Activated effector memory CD4-positive, alpha-beta T cell treated with Interleukin-2 at 50 U/mL for 16 hours (primary cell): ENCODE results near the gene MOB3B.

Experiments used
- DNase-seq: peaks from one replicate; pipeline ENCODE4 v3.0.0-alpha.2; 2020

Gene MOB3B

DNA sequence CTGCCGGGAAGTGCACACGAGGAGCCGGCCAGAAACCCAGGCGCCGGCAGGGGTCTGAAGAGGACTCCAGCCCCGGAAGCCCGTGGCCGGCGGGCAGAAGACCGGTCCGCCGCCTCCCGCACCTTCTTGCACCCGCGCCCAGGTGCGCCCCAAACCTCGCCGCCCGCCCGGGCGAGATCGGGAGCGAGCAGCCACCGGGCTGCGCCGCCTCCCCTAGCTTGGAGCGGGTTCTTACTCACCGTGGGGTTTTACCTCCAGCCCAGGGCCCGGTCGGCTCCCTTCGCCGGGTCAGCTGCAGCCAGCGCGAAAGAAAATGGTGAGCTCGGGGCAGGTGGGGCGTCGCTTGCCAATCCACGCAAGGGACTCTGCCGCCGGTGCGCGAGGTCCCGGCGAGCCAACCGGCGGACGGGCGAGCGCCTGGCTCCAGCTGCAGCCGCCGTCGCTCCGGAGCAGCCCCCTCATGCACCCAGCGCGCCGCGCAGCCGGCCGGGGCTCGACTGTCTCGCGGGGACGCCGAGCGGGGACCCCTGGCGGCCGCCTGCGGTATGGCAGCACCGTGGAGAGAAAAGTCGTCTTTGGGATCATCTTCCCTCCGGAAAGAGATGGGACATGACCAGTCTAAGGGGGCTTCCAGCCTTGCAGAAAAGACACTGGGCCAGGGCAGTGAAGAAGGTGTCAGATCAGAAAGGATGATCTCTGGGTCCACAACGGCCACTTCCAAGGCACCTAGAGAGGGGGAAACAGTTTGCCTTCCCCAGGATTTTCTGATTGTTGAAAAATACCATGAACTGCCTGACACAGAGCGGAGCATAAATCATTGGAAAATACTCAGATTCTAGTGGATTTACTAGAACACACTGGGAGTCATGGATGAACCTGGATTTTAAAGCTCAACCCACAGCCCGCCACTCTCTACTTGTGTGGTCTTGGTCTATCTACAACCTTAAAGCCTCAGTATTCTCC is at the start of gene MOB3B:
Gene MOB3B, minus strand, starts transcription at position 499 of the 963 bp plus-strand sequence. CDS start 74,264 bp downstream, outside the sequence.
- DNase-seq = peak; percentile 57

DNA sequence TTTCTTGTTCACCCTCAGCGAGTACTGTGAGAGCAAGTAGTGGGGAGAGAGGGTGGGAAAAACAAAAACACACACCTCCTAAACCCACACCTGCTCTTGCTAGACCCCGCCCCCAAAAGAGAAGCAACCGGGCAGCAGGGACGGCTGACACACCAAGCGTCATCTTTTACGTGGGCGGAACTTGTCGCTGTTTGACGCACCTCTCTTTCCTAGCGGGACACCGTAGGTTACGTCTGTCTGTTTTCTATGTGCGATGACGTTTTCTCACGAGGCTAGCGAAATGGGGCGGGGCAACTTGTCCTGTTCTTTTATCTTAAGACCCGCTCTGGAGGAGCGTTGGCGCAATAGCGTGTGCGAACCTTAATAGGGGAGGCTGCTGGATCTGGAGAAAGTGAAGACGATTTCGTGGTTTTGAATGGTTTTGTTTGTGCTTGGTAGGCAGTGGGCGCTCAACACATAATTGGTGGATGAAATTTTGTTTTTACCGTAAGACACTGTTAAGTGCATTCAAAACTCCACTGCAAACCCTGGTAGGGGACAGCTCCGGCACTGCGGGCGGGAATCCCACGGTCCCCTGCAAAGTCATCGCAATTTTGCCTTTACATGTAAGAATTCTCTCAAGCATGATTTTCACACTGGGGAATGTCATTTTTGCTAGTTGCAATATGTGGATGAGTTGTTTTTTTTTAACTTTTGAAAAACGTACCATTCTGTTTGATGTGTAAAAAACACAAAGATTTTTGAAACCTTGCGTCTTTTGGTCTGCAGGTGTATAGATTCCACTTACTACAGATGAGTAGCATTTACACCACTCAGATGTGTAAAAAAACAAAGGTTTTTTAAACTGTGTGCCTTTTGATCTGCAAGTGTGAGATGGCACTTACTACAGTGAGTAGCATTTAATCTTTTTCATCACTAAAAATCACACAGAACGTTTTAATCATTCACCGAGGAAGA is 44.3 kb upstream of the MOB3B start:
- peak; percentile 90 for DNase-seq

DNA sequence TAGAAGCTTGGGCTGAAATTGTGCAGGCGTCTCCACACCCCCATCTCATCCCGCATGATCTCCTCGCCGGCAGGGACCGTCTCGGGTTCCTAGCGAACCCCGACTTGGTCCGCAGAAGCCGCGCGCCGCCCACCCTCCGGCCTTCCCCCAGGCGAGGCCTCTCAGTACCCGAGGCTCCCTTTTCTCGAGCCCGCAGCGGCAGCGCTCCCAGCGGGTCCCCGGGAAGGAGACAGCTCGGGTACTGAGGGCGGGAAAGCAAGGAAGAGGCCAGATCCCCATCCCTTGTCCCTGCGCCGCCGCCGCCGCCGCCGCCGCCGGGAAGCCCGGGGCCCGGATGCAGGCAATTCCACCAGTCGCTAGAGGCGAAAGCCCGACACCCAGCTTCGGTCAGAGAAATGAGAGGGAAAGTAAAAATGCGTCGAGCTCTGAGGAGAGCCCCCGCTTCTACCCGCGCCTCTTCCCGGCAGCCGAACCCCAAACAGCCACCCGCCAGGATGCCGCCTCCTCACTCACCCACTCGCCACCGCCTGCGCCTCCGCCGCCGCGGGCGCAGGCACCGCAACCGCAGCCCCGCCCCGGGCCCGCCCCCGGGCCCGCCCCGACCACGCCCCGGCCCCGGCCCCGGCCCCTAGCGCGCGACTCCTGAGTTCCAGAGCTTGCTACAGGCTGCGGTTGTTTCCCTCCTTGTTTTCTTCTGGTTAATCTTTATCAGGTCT is 43.5 kb upstream of the MOB3B start, which contains the start of gene C9orf72:
Gene C9orf72, minus strand, starts transcription at position 564 of the 716 bp plus-strand sequence. CDS start 6,361 bp downstream, outside the sequence.
- DNase-seq = peak; percentile 85

DNA sequence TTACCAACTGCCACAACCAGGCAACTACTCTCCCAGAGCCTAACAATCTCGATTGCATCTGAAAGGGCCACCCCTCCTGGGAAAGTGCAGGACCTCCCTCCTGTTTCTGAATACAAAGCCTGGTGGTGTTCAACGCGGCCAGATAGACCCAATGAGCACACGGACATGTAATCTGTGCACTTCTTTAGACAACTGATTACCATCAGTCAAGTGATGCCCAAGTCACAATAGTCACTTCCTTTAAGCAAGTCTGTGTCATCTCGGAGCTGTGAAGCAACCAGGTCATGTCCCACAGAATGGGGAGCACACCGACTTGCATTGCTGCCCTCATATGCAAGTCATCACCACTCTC is 42.9 kb upstream of the MOB3B start:
- DNase-seq = no peak

DNA sequence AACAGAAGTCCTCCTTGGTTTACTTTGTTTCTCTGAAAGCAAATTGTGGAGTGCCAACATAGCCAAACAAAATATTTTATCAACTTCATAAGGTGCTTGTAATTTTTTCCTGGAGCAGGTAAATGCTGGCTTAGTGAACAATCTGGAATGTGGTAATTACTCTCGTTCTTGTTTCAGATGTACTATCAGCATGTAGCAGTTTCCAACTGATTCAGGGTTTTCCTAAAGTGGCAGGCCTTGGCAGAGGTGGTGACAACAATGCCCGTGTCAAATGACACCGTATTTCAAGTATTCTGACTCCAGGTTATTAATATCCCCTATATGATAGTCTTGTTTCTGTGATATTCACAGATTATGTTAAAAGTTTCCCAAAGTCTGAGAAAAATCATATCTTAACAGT is 42.4 kb upstream of the MOB3B start:
- no peak for DNase-seq

DNA sequence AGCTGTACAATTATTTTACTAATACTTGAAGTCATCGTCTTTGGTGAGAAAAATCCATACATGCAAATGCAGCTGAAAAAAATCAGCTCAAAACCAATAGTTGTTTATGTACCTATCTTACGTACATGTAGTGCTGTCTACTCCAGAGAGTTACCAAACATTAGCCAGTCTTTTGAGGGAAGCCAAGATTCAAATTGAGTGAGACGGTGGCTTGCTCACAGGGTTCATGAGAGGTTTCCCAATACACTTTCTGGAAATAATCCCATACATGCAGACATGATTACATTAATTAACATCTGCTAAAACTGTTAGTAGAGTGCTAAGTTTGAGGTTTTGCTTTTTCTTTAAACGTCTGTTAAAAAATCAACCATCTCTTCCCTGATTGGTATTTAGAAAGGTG is 41.4 kb upstream of the MOB3B start:
- no peak for DNase-seq

DNA sequence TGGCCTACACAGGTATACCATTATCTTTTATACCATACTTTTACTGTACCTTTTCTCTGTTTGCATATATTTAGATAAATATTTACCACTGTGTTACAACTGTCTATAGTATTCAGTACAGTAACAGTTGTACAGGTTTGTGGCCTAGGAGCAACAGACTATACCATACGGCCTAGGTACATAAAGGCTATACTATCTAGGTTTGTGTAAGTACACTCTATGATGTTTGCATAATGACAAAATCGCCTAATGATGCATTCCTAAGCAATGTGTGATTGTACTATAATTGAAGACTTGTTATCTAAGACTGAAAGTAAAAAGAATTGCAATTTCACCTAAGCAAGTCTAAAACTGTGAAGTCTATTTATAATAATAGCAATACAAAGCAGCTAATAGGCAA is 39.8 kb upstream of the MOB3B start:
- DNase-seq = no peak

DNA sequence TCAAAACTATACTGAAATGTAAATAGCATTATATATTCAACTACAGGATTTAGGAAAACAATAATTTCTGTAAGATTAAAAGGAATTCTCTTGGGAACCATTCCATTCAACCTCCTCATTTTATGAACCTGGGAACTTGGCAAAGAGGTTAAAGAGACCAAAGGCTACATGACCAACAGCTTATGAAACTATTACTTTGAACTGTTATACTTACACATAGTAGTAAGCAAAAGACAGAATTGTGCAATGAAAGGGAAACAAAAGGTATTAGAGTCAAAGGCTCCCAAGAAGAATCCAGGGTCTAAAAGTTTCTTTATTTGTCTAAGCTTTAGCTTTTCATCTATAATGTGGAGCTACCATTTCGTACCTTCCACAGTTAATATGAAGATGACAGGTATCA is 36.5 kb upstream of the MOB3B start:
- no peak for DNase-seq

DNA sequence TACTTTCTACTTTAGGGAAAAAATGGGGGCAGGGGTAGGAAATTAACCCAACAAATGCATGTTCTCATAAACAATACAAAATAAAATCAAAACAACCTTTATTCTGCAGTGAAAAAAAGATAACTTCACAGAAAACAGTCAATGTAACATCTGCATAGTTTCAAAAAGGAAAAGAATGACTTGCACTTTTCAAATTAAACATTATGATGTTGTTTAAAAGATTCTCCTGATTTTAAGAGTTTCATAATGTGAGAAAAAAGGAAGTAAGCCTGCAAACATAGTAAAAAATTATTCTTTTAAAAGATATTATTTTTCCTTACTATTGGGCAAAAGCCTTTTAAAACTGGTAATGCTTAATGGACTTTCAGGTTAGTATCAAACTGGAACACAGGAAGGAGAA is 36.1 kb upstream of the MOB3B start:
- no peak for DNase-seq

DNA sequence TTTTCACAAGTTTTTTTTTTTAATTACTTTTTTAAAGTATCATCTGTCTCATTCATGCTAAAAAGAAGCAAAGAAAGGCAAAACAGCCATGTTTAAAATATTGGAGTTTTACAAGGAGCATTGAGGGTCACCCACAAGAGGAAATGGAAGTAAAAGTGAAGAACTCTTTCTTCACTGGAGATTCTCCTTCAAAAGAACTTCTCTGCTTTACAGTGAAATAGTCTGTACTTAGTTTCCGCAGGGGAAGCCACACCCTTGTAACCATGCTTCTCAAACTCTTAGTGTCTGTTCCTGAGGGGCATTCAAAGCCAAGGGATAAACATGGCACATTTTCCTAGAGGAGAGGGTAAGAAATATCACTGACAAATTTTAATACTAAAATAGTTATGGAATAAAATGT is 35.1 kb upstream of the MOB3B start:
- no peak for DNase-seq

DNA sequence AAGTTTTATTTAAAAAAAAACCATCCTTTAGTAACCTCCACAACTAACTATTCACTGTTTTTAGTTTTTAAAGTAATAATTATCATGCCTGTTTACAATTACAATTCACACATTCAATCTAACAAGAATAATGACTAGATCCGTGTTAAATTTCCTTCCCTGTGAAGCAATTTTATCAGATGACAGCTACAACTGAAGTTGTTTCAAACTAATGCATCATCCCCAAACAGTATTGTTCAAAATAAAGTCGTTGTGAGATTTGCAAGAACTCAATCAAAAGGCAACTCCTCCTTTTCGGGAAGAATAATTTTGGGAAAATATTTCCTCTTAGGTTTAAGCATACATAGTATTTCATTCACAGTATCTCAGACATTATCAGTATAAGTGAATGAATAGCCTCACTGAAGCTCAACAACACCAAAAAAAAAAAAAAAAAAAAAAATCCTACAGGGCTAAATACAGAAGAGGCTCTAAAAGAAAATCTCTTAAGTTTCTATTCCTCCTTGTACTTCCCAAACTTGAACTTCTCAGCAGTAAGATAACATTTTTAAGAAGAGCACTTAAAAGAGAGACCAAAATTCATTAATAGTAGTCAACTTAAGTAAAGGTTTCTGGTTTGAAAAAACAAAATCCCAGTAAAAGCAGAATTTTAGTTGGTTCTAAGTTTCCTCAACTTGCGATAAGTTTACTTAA is 34.3 kb upstream of the MOB3B start:
- DNase-seq = no peak

DNA sequence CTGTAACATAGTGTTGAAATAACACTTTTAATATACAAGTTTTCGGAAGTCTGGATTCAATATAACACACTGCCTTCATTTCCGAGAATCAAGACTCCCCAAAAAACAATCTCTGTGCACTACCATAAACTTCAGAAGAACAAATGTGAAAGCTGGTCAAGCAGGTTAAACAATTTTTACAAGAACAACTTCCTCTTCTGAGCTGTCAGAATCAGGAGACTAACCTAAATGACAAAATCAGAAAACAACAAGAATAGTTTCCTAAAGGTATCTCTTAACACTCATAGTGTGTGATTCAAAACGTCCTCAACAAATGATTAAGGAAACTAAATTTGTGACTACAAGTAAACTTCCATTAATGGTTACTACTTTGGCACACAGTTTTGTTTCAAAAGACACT is 32.1 kb upstream of the MOB3B start:
- DNase-seq = no peak

DNA sequence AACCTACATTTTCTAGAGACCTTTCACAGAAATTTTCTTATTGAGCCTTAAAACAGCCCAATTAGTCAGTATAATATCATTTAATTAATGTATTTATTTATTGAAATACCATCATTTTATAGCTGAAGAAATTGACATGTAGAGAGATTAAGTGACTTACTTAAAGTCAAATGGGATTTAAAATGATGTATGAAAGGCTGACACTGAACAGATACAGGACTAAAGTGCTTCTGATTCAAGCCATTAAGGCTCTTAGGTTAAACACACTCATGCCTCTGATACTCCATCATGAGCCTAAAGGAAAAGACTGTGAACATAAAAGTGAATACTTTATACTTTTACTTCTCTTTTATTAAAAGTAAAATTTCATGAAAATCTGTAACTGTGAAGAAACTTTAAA is 30.8 kb upstream of the MOB3B start:
- no peak for DNase-seq

DNA sequence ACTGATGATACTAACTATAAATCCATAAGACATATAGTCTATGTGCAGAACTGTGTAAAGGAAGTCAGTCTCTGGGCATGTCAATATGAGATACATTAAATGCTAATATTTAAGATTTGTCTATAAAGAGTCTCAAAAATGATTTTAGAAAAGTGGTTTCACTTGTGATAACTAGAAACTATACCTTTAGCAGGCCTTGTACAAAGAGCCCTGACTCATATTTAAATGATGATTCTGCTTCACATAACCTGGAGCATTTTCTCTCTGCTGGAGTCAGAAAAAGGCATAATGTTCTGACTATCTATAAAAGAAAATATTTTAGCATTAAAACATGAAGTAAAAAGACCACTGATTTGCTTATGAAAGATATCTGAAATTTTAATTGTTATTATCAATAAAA is 28.7 kb upstream of the MOB3B start:
- DNase-seq = no peak

DNA sequence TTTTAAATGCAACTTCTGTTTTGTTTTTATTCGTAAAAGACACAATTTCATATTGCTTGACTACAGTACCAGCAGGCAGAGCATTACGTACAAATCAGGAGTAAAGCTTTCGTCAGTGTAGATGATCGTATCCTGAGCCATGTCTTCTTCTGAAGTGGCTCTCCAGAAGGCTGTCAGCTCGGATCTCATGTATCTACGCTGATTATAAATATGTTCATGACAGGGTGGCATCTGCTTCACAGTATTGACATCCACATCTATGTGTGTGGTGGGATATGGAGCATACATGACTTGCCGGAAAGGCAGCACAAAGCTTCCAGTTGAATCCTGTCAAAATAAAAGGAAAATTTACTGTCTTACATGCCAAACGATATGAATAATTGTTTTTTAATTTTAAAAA is 26.9 kb upstream of the MOB3B start:
- no peak for DNase-seq

DNA sequence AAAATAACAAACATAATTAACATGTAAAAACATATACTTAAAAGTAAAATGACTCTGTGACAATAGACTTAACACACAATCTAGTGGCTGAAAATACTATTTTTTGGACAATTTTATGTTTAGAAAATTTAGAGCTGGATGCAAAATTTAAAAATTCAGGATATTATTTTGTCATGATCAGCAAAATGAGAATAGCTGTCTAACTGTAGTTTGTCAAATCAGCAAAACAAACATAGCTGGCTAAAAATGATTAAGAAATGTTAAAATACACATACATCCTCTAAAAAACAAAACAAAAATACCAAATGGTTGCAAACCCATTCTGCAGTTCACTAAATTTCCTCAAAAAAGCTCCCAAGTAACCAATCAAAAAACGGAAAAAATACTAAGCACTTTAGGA is 25.1 kb upstream of the MOB3B start:
- no peak for DNase-seq

DNA sequence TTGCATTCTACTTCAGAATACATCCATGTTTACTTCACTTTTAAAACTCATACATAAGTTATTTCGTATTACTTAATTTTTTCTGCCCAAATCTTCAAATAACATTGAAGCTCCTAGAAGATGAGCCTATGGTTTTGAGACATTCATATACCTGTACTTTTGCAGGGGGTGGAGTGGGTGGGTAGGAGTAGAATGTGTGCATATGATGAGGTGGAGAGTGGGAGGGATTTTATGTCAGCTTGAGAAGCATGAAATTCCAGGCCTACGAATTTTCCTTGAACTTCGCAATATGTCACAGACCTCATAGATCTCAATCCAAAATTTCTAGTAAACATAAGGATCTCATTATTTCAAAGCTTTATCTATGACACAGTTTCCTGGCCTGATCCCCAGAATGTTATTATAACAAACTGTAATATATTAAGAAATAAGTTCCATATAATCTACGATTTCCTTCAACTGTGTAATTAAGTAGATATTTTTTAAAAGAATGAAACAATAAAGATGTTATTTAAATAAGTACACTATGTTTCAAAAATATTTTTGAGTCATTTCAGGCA is 19.7 kb upstream of the MOB3B start:
- DNase-seq = no peak

DNA sequence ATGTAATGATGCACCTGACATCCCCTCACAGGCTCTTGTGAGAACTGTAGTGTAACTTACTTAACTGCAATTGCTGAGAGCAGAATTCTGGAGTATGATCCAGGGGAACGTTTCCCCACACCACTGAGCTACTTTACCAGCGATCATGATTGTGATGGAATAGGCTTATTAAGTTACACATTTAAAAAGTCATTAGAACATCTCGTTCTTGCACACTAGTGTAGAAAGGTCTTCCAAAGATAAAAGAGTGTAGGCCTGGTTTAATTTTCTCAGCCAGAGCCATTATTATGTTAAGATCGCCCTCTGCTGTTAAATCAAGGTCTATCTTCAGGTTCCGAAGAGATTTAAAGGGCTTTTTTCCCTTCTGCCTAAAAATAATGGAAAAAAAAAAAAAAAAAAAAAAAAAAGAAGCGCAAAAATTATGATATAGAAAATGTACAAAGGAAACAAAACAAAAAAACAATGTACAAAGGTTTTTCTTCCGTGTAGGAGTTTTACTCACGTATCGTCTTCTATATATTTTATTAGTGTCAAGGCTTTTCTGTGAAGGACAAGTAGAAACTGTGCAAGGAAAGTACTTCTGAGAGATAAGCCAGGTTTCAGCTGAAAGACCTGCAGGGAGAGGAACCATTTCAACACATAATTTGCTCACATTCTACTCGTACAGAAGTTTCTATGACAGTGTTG is 18.6 kb upstream of the MOB3B start:
- DNase-seq = no peak

DNA sequence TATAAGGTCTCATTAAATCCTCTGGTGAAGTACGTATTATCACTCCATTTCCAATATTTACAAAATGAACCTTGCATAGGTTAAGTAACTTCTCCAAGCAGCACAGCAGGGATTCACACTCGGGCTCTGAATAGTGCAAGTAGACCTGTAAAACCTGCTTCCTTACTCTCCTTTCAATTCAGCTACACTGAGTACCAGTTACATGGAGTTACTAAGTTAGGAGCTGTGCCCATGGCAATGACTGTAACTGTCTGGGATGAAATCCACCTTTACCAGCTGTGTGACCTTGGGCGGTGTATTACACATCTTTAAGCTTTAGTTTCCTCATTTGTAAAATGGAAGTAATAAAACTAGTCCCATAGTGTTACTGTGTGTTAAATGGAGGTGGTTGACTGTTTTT is 15.9 kb upstream of the MOB3B start:
- DNase-seq = no peak

DNA sequence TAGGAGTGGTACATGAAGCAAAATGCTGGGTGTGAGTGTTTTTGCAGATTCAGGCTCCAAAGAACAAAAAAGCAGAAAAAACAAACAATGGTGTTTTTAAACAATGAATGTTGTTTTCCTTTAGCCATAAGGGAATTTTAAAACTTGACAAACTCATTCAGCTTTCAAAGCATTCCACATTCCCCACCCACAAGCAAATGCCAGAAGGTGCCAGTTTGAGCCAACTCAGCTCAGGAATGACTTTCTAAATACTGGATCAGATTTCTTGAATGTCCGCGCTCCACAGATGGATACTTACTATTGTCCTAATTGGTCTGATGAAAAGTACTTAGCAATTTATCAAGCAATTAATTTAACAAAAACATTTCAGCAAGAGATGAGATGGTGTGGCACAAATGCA is 12.9 kb upstream of the MOB3B start:
- DNase-seq = no peak

DNA sequence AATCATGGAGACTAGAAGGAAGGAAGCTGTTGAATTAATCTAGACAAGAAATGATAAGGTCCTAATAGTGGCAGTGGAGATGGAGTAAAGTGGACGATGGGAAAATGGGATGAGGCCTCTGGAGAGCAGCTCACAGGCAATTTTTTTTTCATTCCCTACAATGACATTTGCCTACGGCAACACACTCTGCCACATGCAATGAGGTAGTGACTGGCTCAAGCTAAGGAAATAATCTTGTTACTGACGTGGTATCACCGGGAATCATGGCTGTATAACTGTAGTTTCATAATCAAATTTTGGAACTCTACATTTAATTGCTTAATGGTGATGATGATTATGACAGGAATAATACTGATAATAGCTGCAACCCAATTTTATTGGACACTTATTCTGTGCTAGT is 12.1 kb upstream of the MOB3B start:
- DNase-seq = no peak
